ENCODE results near the gene DCTN4. TPM values are rescaled to one million over a fixed set of nuclear protein-coding genes. Genes with fewer than 3 reads are reported as not detected.

DCTN4 gene
- total RNA-seq, 1 donor, result 73.9 TPM

DNA sequence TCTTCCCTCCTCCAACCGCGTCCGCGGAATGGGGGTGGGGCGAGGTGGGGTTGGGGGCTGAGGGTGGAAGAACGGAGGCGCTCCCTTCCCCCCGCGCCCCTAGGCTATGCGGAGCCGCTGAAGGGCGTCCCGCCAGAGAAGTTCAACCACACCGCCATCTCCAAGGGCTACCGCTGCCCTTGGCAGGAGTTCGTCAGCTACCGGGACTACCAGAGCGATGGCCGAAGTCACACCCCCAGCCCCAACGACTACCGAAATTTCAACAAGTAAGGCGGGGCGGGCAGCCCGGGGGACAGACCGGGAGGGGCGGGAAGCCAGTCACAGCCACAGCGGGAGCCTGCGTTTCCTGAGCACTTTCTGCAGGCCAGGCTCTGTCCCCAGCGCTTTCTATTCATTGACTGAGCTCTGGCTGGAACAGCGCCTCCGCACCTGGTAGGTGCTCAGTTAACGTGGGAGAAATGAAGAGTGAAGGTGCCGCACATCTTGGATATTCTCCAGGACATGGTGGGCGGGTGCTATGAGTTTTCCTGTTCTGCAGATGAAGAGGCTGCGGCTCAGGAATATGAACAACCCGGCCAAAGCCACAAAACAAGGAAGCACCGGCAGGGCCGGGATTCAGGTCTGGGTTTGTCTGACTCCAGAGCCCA is 86.5 kb downstream of the DCTN4 start:
- TF ChIP-seq, protein P1, sequence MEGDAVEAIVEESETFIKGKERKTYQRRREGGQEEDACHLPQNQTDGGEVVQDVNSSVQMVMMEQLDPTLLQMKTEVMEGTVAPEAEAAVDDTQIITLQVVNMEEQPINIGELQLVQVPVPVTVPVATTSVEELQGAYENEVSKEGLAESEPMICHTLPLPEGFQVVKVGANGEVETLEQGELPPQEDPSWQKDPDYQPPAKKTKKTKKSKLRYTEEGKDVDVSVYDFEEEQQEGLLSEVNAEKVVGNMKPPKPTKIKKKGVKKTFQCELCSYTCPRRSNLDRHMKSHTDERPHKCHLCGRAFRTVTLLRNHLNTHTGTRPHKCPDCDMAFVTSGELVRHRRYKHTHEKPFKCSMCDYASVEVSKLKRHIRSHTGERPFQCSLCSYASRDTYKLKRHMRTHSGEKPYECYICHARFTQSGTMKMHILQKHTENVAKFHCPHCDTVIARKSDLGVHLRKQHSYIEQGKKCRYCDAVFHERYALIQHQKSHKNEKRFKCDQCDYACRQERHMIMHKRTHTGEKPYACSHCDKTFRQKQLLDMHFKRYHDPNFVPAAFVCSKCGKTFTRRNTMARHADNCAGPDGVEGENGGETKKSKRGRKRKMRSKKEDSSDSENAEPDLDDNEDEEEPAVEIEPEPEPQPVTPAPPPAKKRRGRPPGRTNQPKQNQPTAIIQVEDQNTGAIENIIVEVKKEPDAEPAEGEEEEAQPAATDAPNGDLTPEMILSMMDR (IDR thresholded peaks at IDR 0.05; ENCODE audit: insufficient read depth, low read length), result no peak
- no peak for DNase-seq (ENCODE audit: low read depth)
- H3K4me3 ChIP-seq (ENCODE audit: low read depth, low read length), result peak overlapping the region; percentile 50

DNA sequence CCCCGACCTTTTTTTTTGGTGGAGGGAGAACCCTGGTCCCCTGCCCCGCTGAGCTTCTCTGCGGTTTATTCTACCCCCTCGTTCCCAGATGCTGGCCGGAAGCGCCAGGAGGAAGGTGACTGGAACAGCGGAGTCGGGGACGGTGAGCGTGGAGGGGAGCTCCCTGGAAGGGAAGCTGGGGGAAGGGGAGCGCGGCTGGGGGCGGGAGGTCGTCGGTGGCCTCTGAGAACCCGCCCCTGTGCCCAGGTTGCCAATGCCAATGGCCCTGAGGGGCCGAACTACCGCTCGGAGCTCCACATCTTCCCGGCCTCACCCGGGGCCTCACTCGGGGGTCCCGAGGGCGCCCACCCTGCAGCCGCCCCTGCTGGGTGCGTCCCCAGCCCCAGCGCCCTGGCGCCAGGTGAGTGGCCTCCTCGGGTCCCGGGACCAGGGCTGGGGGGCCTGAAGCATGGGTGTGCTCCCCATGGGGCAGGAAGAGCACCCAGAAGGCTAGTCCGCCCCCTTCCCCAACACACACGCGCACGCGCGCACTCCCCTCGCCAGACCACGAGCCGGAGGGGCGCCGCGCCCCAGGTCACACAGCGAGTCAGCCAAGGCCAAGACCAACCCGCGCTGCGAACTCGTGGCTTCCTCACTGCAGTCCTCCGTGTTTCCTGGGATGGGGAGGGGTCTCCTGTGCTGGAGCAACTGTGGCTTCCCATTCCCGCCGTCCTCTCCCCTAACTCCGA is 87.1 kb downstream of the DCTN4 start:
- DNase-seq (ENCODE audit: low read depth), result no peak
- peak overlapping the region; percentile 48 for H3K4me3 ChIP-seq (ENCODE audit: low read depth, low read length)
- TF ChIP-seq, protein P1 (IDR thresholded peaks at IDR 0.05; ENCODE audit: insufficient read depth, low read length), result no peak

DNA sequence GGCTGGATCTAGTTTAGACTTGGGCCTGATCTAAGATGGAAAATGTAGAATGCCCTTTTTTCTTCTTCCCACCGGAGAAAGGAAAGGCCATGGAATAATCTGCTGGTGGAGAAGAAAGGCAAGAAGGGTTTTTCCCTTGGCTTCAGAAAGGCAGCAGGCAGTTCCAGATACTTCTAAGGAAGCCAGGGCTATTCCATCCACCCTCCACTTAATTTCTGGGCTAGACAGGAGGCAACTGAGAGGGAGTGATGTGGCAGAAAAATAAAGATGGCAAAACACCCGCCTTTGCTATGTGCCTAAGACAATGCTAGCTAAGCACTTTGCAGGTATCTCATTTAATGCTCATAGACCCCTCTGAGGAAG is 87.9 kb downstream of the DCTN4 start:
- TF ChIP-seq, protein P1 (IDR thresholded peaks at IDR 0.05; ENCODE audit: insufficient read depth, low read length), result no peak
- H3K4me3 ChIP-seq (ENCODE audit: low read depth, low read length), result no peak overlapping the region
- DNase-seq (ENCODE audit: low read depth), result peak; percentile 45

DNA sequence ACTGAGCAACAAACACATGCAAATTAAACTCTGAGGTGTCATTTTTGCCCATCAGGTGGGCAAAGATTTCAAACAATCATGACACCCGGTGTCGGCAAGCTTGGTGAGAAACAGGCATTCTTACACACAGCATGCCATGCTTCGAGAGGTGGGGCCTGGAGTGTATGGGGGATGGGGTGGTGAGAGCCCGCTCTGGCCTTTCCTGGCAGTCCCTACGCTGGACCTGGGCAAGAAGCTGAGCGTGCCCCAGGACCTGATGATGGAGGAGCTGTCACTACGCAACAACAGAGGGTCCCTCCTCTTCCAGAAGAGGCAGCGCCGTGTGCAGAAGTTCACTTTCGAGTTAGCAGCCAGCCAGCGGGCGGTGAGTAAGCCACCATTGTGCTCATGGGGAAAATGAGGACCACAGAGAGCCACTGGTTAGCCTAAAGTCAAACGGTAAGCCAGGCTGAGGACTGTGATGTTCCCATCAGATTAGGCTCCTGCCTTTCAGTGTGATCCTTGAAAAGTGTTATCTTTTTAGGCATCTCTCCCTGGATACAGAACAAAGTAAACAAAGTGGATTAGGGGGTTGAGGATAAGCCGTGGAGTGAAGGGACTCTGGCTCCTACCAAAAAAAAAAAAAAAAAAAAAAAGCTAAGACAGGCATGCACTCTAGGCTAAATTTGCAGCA is 88.4 kb downstream of the DCTN4 start:
- no peak overlapping the region for H3K4me3 ChIP-seq (ENCODE audit: low read depth, low read length)
- DNase-seq (ENCODE audit: low read depth), result no peak
- TF ChIP-seq, protein P1 (IDR thresholded peaks at IDR 0.05; ENCODE audit: insufficient read depth, low read length), result no peak

DNA sequence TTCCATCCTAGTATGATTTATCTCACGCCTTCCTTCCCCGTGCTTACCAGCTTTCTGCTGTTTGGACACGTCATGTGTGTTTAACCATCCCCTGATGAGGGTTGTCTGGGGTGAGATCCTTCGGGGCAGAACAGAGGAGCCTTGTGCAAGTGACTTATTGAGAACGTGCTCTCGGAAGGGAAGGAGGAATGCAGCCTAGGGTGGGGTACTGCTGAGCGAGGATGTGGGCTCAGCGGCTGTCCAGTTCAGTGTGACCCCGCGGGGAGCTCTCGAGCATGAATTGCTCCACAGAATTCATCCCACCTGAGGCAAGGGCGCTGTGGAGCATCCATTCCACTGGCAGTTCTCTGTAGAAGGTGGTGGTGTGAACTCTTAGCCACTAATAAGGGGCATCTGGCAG is 93.8 kb downstream of the DCTN4 start:
- TF ChIP-seq, protein P1 (IDR thresholded peaks at IDR 0.05; ENCODE audit: insufficient read depth, low read length), result no peak
- no peak for DNase-seq (ENCODE audit: low read depth)
- H3K4me3 ChIP-seq (ENCODE audit: low read depth, low read length), result no peak overlapping the region

DNA sequence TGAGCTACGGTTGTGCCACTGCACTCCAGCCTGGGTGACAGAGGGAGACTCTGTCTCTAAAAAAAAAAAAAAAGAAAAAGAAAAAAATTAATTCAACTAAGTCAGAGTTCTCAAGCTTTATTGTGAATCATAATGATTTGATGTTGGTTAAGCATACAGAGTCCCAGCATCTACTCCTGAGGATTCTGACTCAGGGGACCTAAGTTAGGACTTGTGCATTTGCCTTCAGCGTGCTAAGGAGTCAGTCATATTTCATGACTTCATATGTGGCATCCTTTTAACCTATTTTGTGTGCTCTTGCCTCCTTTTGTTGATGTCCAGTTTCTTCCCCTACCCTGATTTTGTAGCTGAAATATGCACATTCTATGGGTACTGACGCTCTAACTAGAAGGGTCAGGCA is 94.9 kb downstream of the DCTN4 start:
- TF ChIP-seq, protein P1 (IDR thresholded peaks at IDR 0.05; ENCODE audit: insufficient read depth, low read length), result no peak
- no peak for DNase-seq (ENCODE audit: low read depth)
- H3K4me3 ChIP-seq (ENCODE audit: low read depth, low read length), result no peak overlapping the region

Measured in fibroblast of the aortic adventitia (primary cell).